HG03039 (cell line): ENCODE measurements around the gene IGF2BP3.

Experiments used
- ATAC-seq: cut with Tn5 transposase; IDR thresholded peaks from one replicate; pipeline ENCODE4 v1.9.1; 2021; ENCODE audit warnings: mild to moderate bottlenecking, moderate library complexity; ENCODE audit not compliant: unreplicated experiment

Gene IGF2BP3

DNA sequence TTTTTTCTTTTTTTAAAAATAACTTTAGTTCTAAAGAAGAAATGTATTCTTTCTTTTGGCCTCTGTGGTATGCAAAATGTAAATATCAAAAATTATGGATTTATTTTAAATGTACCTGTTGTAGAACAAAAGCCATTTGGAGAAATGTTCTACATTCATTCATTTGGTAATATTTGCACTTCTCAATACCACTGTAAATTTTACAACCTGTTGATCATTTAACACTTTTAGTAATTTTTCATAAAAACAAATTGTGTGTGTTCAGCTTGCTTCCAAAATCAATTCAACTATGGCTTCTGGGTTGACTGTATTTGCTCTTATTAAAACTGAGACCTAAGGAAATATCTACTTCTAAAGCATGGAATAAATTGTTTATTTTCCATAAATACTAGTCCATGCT lies 2.3 kb upstream of the IGF2BP3 start:
- ATAC-seq, result no peak

- no peak for ATAC-seq
Observed at GRCh38 chr7:23472046-23472445, 1.8 kb upstream of the IGF2BP3 start.

GRCh38 chr7:23471106-23471859 lies 992 bp upstream of the IGF2BP3 start:
- ATAC-seq, result peak; percentile 21

GRCh38 chr7:23469961-23470250 lies 385 bp downstream of the IGF2BP3 start:
- ATAC-seq, result no peak

DNA sequence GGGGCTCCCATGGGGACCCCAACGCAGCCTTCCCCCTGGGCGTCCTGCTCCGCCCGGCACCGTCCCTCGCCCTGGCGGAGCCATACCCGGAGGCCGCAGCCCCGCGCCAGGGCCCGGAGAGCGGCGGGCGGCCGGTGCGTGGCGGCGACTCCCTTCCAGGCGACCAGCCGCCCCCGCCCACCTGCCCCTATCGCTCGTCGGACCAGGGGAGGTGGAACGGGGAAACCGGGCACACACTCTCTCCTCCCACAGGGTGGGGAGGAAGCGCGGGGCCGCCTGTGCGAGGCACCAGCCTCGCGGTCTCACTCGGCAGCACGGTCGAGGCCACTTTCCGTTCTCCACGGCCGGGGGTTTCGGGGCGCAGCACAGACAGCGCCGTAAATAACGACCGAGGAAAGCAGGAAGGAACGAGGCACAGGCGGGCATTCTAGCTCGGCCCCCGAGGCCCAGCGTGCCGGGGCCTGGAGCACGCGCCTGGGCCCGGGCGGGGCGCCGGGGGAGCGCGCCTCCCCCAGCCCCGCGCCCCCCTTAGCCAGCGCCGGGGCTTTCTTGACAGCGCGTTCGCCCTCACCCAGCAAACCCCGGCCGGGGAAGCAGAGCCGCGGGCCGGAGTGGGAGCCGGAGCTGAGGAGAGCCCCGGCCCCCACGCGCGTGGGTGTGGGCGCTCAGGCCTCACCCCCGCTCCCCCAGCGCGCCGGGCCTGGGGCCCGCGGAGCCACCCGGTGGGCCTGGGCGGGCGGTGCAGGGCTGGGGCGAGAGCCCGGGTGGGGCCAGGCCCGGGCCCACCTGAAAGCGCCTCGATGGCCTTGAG lies 936 bp downstream of the IGF2BP3 start:
- ATAC-seq, result no peak

DNA sequence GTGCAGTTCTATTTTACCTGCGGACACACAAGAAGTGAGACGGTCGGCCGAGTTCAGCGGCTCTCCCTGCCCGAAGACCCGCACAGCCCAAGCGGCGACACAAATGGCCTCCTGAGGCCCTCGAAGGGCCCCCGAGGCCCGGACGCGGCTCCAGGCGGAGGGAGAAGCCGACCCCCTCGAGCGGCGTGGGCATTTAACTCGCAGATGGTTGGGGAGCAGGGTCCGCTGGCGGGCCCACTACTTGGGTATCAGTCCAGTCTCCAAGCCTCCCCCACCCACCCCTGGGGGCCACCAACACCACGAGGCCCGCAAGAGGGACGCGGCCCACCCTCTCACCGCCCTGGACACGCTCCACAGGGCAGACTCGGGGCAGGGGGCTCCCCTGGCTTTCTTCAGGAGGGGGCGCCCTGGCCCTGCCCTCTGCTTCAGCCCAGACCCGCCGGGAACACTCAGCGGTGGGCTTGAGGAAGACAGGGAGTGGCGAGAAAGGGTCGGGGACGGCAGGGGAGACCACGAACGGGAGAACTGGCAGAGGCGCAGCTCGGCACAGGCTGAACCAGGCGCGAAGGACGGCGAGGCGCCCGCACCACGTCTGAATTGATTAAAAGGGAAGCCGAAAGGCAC lies 1.7 kb downstream of the IGF2BP3 start:
- ATAC-seq, result no peak

DNA sequence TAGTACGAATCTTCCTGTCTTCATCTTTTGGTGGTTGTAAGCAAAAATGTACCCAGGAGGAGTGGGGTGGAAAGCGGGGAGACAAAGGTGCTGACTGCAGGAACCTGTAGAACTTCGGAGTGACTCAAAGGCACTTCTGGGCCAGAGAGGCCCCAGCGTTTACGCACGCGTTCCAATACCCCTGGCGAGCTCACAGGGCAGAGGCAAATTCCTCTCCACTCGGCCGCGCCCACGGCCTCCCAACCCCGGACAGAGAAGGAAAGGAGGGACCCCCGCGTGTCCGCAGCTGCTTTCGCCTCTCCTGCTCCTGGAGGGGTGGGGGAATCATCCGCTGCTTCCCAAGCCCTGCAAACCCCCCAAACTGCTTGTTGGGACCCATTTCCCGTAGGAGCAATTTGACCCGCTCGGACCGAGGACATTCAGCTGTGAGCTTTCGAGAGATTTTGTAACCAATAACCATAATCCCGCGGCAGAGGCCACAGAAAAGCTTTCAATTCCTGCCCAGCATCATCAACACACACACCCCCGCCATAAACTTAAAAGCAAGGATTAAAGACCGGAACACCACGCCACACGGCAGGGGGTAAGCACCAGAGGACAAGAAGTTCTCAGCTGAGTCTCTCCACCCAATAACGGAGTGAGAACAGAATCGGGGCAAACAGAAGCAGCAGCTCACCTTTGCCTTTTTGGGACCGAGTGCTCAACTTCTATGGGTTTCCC lies 2.3 kb downstream of the IGF2BP3 start:
- no peak for ATAC-seq

GRCh38 chr7:23467291-23467805 lies 2.9 kb downstream of the IGF2BP3 start:
- no peak for ATAC-seq

- ATAC-seq, result no peak
Observed at GRCh38 chr7:23462846-23463245, 7.4 kb downstream of the IGF2BP3 start.

GRCh38 chr7:23458044-23458443 lies 12.2 kb downstream of the IGF2BP3 start:
- no peak for ATAC-seq

DNA sequence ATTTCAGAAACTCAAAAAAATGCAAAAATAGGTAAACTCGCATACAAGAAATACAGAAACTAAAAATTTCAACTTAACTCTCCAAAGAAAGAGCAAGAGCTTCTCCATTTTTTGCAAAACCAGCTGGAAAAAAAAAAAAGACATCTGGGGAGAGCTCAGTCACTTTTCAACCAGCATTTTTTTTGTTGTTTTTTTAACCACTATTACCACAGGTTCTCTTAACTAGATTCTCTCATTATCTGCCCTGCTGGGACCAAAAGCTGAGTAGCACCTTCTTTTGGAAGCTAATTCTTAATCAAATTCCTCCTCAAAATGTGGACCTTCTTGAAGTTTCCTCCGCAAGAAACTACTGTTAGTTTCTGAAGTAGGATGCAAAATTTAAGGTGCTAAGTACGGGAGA lies 14.2 kb downstream of the IGF2BP3 start:
- ATAC-seq, result no peak

DNA sequence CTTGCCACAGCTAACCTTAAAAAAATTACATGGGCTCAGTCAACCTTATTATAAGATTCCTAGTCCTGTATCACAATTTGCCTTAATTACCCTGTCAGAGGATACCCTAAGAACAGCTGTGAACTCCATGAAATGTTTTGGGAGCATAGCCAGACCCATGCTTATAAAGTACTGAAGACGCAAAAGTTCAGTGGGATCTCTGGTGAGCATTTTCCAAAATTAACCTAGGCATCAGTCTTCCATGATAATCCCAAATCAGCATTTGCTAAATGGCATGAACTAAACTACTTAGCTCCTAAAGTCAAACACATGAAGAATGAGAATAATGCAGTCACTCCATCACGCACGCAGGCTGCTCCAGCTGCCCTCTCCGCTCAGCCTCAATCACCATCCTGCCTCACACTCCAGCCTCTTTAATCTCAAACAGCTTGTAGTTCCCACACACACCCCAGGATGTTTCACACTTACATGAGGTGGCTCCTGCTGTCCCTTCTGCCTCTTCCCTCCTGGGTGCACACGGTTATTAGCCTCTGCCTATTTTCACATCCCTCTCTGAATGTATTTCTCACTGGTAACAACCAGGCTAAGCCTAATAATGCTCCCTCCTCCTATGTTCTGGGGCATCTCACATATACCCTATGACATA lies 15.3 kb downstream of the IGF2BP3 start:
- no peak for ATAC-seq

GRCh38 chr7:23450518-23450917 lies 19.8 kb downstream of the IGF2BP3 start:
- ATAC-seq, result no peak

GRCh38 chr7:23449941-23450340 lies 20.4 kb downstream of the IGF2BP3 start:
- no peak for ATAC-seq

DNA sequence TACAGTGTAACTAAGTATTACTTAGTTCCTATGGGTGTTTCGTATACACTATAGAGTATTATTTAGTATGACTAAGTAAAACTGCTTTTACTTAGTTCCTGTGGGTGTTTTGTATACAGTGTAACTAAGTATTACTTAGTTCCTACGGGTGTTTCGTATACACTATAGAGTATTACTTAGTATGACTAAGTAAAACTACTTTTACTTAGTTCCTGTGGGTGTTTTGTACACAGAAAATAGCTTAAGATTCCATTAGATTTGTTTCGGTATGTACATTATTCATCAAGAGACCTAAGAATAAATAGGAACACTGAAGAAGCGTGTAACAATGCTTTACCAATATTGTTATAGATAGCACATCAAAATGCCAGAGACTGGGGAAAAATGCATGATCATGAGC lies 25.0 kb downstream of the IGF2BP3 start:
- no peak for ATAC-seq

- ATAC-seq, result no peak
Observed at GRCh38 chr7:23443974-23444373, 26.3 kb downstream of the IGF2BP3 start.

DNA sequence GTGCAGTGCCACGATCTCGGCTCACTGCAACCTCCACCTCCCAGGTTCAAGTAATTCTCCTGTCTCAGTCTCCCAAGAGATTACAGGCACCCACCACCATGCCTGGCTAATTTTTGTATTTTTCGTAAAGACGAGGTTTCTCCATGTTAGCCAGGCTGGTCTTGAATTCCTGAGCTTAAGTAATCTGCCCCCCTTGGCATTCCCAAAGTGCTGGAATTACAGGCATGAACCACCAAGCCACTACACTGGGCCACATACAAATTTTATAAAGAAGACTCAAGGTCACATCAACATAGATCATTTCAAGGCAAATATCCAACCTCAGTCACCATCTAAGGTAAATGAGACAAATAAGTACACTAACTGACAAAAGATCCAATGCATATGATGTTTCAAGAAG lies 32.1 kb downstream of the IGF2BP3 start:
- ATAC-seq, result no peak

DNA sequence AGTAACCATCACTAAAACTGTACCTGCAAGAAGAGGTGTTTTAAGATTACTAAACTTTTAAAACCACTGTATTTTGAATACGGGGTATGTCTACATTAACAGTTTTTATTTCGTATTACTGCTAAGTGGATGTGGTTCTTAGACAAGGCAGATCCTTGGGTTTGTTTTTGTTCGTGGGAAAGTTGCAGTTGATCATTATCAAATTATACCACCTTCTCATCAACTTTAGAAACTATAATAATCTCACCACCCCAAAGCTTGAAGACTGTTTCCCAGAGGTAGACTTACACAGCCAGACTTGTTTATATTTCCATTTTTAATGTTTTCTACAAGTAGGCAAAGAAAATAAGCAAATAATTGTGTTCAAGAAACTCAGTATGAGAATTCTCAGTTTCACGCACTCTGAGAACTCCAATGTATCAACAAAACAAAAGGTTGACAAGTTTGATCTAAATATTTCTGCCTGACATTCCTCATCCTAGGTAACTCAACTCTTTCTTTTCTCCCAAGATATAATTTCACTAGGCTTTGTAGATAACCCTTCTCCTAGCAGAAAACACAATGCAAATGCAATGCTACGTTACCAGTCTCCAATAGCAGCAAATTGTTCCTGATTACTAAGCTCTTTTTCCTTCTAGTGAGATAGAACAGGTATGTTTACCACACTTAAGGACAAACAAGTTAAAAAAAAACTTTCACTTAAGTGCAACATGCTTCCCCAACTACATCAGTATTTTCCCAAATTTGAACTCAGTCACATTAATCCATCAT lies 36.0 kb downstream of the IGF2BP3 start:
- ATAC-seq, result no peak

- ATAC-seq, result no peak
Observed at GRCh38 chr7:23431702-23432199, 38.5 kb downstream of the IGF2BP3 start.

DNA sequence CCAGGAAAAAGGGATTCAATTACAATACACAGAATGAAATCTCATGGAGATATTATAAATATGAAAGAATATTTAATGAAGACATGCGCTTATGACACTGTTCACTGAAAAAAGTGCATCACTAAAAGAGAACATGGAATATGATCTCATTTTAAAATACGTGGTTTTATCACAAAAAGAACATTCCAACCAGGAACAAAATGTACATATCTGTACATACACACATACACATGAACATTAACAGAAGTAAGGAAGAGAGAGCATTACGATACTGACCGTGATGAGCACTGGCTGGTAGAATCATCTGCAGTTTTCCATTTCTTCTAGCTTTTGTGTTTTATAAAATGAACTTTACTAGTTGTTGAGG lies 39.4 kb downstream of the IGF2BP3 start:
- ATAC-seq, result no peak
